HEK293T (cell line): ENCODE measurements around the gene ARHGEF10L.

Experiments
- CTCF ChIA-PET: fragments of 350-600 bp; formaldehyde crosslinking; extraction: SDS; loops from one replicate; lab custom pipeline; 2021; ENCODE audit warnings: antibody characterized with exemption, inconsistent platforms; lab: Yijun Ruan, JAX
- POLR2A ChIA-PET: fragments of 350-600 bp; formaldehyde crosslinking; extraction: SDS; loops from one replicate; lab custom pipeline; 2020; ENCODE audit warnings: antibody characterized with exemption, inconsistent platforms; lab: Yijun Ruan, JAX
- DNase-seq: peaks from one replicate; pipeline ENCODE4 v3.0.0; 2012; ENCODE audit warnings: mixed read lengths; ENCODE audit errors: extremely low spot score
- ARNT ChIP-seq: fragments of 450-650 bp; IDR thresholded peaks from 2 replicates; pipeline ENCODE4 v1.6.1; 2017; ENCODE audit warnings: mild to moderate bottlenecking
- BHLHE40 ChIP-seq: fragments of 450-650 bp; IDR thresholded peaks from 2 replicates; pipeline ENCODE4 v1.6.1; 2016; ENCODE audit warnings: mild to moderate bottlenecking, moderate library complexity, borderline replicate concordance
- CTBP1 ChIP-seq: fragments of 450-650 bp; IDR thresholded peaks from 2 replicates; pipeline ENCODE4 v1.6.1; 2016; ENCODE audit warnings: borderline replicate concordance
- ELF4 ChIP-seq: fragments of 450-650 bp; IDR thresholded peaks from 2 replicates; pipeline ENCODE4 v1.6.1; 2017; ENCODE audit warnings: antibody characterized with exemption
- FOXA1 ChIP-seq: fragments of 450-650 bp; IDR thresholded peaks from 2 replicates; pipeline ENCODE4 v1.6.1; 2016; ENCODE audit warnings: mild to moderate bottlenecking
- FOXK2 ChIP-seq: fragments of 450-650 bp; IDR thresholded peaks from 2 replicates; pipeline ENCODE4 v1.6.1; 2016; ENCODE audit warnings: mild to moderate bottlenecking
- FOXM1 ChIP-seq: fragments of 450-650 bp; IDR thresholded peaks from 2 replicates; pipeline ENCODE4 v1.6.1; 2017; ENCODE audit warnings: mild to moderate bottlenecking, borderline replicate concordance
- HDGF ChIP-seq: fragments of 450-650 bp; IDR thresholded peaks from 2 replicates; pipeline ENCODE4 v1.6.1; 2017; ENCODE audit warnings: antibody characterized with exemption, borderline replicate concordance
- L3MBTL2 ChIP-seq: fragments of 450-650 bp; conservative IDR thresholded peaks from 2 replicates; pipeline ENCODE4 v1.6.1; 2016; ENCODE audit warnings: mild to moderate bottlenecking
- LEF1 ChIP-seq: fragments of 450-650 bp; IDR thresholded peaks from 2 replicates; pipeline ENCODE4 v1.6.1; 2017; ENCODE audit warnings: mild to moderate bottlenecking, borderline replicate concordance
- NFRKB ChIP-seq: fragments of 450-650 bp; IDR thresholded peaks from 2 replicates; pipeline ENCODE4 v1.6.1; 2016; ENCODE audit warnings: mild to moderate bottlenecking, moderate library complexity
- PKNOX1 ChIP-seq: fragments of 450-650 bp; IDR thresholded peaks from 2 replicates; pipeline ENCODE4 v1.6.1; 2016
- SP1 ChIP-seq: fragments of 450-650 bp; IDR thresholded peaks from 2 replicates; pipeline ENCODE4 v1.6.1; 2017
- SUZ12 ChIP-seq: fragments of 450-650 bp; IDR thresholded peaks from 2 replicates; pipeline ENCODE4 v1.6.1; 2016; ENCODE audit warnings: mild to moderate bottlenecking
- TARDBP ChIP-seq: fragments of 450-650 bp; IDR thresholded peaks from 2 replicates; pipeline ENCODE4 v1.6.1; 2016
- ZNF384 ChIP-seq: fragments of 450-650 bp; IDR thresholded peaks from 2 replicates; pipeline ENCODE4 v1.6.1; 2016

The ARHGEF10L gene

GRCh38 chr1:17645068-17645911 is 105.8 kb downstream of the ARHGEF10L start:
- ChIA-PET POLR2A (no interaction called here), CTCF (no interaction called here)
- DNase-seq = no peak
- TF ChIP-seq SP1 = no peak
- TF ChIP-seq ELF4 = no peak
- no peak for TF ChIP-seq FOXM1
- no peak for TF ChIP-seq LEF1
- no peak for TF ChIP-seq NFRKB
- TF ChIP-seq ARNT = no peak
- no peak for TF ChIP-seq HDGF
- no peak for TF ChIP-seq BHLHE40
- TF ChIP-seq PKNOX1 = no peak

GRCh38 chr1:17646444-17647280 is 107.2 kb downstream of the ARHGEF10L start:
- POLR2A ChIA-PET = no interaction called here
- CTCF ChIA-PET = interaction anchor here (1.5 kb wide), 1 partner anchor 18 kb away, joined by 4 read pairs; no protein-coding TSS in a partner anchor
- no peak for TF ChIP-seq ARNT
- TF ChIP-seq L3MBTL2 = no peak
- TF ChIP-seq HDGF = no peak
- no peak for TF ChIP-seq NFRKB
- no peak for TF ChIP-seq FOXM1
- no peak for TF ChIP-seq CTBP1
- no peak for TF ChIP-seq ZNF384
- TF ChIP-seq PKNOX1 = no peak
- TF ChIP-seq BHLHE40 = no peak
- TF ChIP-seq ELF4 = no peak
- TF ChIP-seq FOXA1 = no peak
- TF ChIP-seq SUZ12 = no peak
- TF ChIP-seq FOXK2 = no peak
- TF ChIP-seq SP1 = no peak
- no peak for DNase-seq

- ChIA-PET POLR2A (no interaction called here), CTCF (no interaction called here)
- TF ChIP-seq SP1 (no peak), HDGF (no peak), FOXM1 (no peak)
- DNase-seq = no peak
Measured at GRCh38 chr1:17648457-17649145, 109.1 kb downstream of the ARHGEF10L start.

- ChIA-PET POLR2A (no interaction called here), CTCF (no interaction called here)
- TF ChIP-seq HDGF (no peak), L3MBTL2 (no peak), LEF1 (no peak), ELF4 (no peak), TARDBP (no peak), CTBP1 (no peak), ZNF384 (no peak), SUZ12 (no peak), FOXK2 (no peak), PKNOX1 (no peak), FOXM1 (no peak), FOXA1 (no peak), SP1 (no peak), NFRKB (no peak), ARNT (no peak), BHLHE40 (no peak)
- DNase-seq = no peak
Measured at GRCh38 chr1:17649371-17650106, 110.0 kb downstream of the ARHGEF10L start.

GRCh38 chr1:17653276-17653675 is 113.8 kb downstream of the ARHGEF10L start:
- DNase-seq = no peak
- TF ChIP-seq FOXM1 (no peak), FOXA1 (no peak), L3MBTL2 (no peak), BHLHE40 (no peak), NFRKB (no peak), ELF4 (no peak), CTBP1 (no peak), FOXK2 (no peak), LEF1 (no peak), ARNT (no peak), TARDBP (no peak), PKNOX1 (no peak), ZNF384 (no peak)
- ChIA-PET CTCF (interaction anchor here (2.4 kb wide), 1 partner anchor 8 kb away, joined by 7 read pairs; no protein-coding TSS in a partner anchor), POLR2A (no interaction called here)
